HepG2 (cell line): ENCODE results near the gene MRPL14. TPM values are rescaled to one million over a fixed set of nuclear protein-coding genes. Genes with fewer than 3 reads are reported as not detected.
A peak's percentile ranks its signal among the peaks of the same experiment; 100 is the strongest.

Experiments used
- ATAC-seq: fragments of 200-7000 bp; cut with Tn5 transposase; 3 replicates; pipeline ENCODE4 v1.9.1; 2020; ENCODE audit warnings: mild to moderate bottlenecking, moderate library complexity
- BruUV-seq: library from RNA; stranded (reverse); fragments of 400-500 nt; replicated peaks from 2 replicates; lab custom pipeline; 2021; lab: Mats Ljungman, UMichigan
- CTCF ChIA-PET: fragments of 300-600 bp; formaldehyde crosslinking; extraction: SDS; loops from one replicate; lab custom pipeline; 2021; ENCODE audit warnings: low total read pairs, inconsistent platforms, low intra/inter-chr PET ratio; lab: Yijun Ruan, JAX
- POLR2A ChIA-PET: fragments of 350-600 bp; sonication (Branson Sonifier 250); formaldehyde crosslinking; loops from one replicate; lab custom pipeline; 2020; ENCODE audit warnings: antibody characterized with exemption, inconsistent platforms; lab: Yijun Ruan, JAX
- DNase-seq: peaks from one replicate; pipeline ENCODE4 v3.0.0-alpha.2; 2015; ENCODE audit warnings: low spot score
- FAIRE-seq: peaks from 3 replicates; lab custom pipeline; 2011; peaks lifted over from hg19 to GRCh38; lab: Jason Lieb, UNC
- H2AFZ ChIP-seq: one replicate; pipeline ENCODE4 v1.6.1; 2011; ENCODE audit warnings: low read length, inconsistent platforms
- H3K27ac ChIP-seq: fragments of 300-600 bp; 3 replicates; pipeline ENCODE4 v1.8.0; 2011; ENCODE audit warnings: mixed run types, mild to moderate bottlenecking, mixed read lengths, low read length, inconsistent platforms; ENCODE audit not compliant: insufficient read depth; ENCODE audit errors: extremely low read length
- H3K27me3 ChIP-seq, 2 experiments: fragments of 200-600 bp in 1 of 2; 2 replicates in 1 of 2; 3 replicates in 1 of 2; pipeline versions ENCODE4 v1.6.0 to v1.8.0; 2011; ENCODE audit warnings: low read length in 2 of 2, mild to moderate bottlenecking in 2 of 2, moderate library complexity in 2 of 2, inconsistent platforms in 1 of 2; ENCODE audit not compliant: insufficient read depth in 2 of 2, control insufficient read depth in 1 of 2
- H3K36me3 ChIP-seq, 2 experiments: fragments of 200-600 bp in 1 of 2; replicated peaks in 1 of 2; 2 replicates in 1 of 2; 3 replicates in 1 of 2; pipeline versions ENCODE4 v1.5.1 to v1.8.0; 2011; ENCODE audit warnings: low read length in 2 of 2, inconsistent platforms in 1 of 2; ENCODE audit not compliant: insufficient read depth in 2 of 2, control insufficient read depth in 1 of 2
- H3K4me1 ChIP-seq: 2 replicates; pipeline ENCODE4 v1.5.1; 2012; ENCODE audit warnings: low read length, inconsistent platforms; ENCODE audit not compliant: insufficient read depth
- H3K4me2 ChIP-seq: 2 replicates; pipeline ENCODE4 v1.6.0; 2011; ENCODE audit warnings: low read depth, low read length, inconsistent platforms
- H3K4me3 ChIP-seq, 3 experiments: fragments of 200-600 bp in 1 of 3; sonication (generic), shearing (Covaris generic) in 1 of 3; replicated peaks in 1 of 3; 2 replicates each; pipeline ENCODE4 v1.5.1; 2011 to 2016; ENCODE audit warnings: low read length in 3 of 3, inconsistent platforms in 2 of 3, low read depth in 2 of 3, mild to moderate bottlenecking in 2 of 3, control low read depth in 1 of 3, mixed read lengths in 1 of 3; ENCODE audit not compliant: insufficient read depth in 1 of 3
- H3K79me2 ChIP-seq: one replicate; pipeline ENCODE4 v1.6.1; 2011; ENCODE audit warnings: low read length, inconsistent platforms; ENCODE audit not compliant: insufficient read depth
- H3K9ac ChIP-seq: 2 replicates; pipeline ENCODE4 v1.6.0; 2011; ENCODE audit warnings: mild to moderate bottlenecking, low read depth, low read length, inconsistent platforms; ENCODE audit not compliant: insufficient read depth
- H3K9me3 ChIP-seq: 2 replicates; pipeline ENCODE4 v1.5.1; 2012; ENCODE audit warnings: mild to moderate bottlenecking, low read length
- H4K20me1 ChIP-seq: 2 replicates; pipeline ENCODE4 v1.6.0; 2011; ENCODE audit warnings: inconsistent platforms, mild to moderate bottlenecking, low read length, moderate library complexity; ENCODE audit not compliant: insufficient read depth
- CEBPB ChIP-seq: IDR thresholded peaks from 2 replicates; pipeline ENCODE4 v1.6.1; 2011; ENCODE audit warnings: low read depth, low read length, improper control_type of control experiment, borderline replicate concordance
- KDM5B ChIP-seq: sonication (generic); formaldehyde crosslinking; IDR thresholded peaks from 2 replicates; pipeline ENCODE4 v1.4.0; 2020; ENCODE audit warnings: missing genetic modification reagents, mild to moderate bottlenecking, borderline replicate concordance
- MIER3 ChIP-seq: IDR thresholded peaks from 2 replicates; pipeline ENCODE4 v1.6.1; 2016; ENCODE audit warnings: missing compliant biosample characterization, borderline replicate concordance
- NONO ChIP-seq, 2 experiments: fragments of 450-650 bp in 1 of 2; sonication (generic) in 1 of 2; formaldehyde crosslinking in 1 of 2; IDR thresholded peaks in 1 of 2; conservative IDR thresholded peaks in 1 of 2; 2 replicates each; pipeline versions ENCODE4 v1.6.1 to v1.8.0; 2017 to 2022; ENCODE audit warnings: mild to moderate bottlenecking in 1 of 2, missing genetic modification reagents in 1 of 2, moderate library complexity in 1 of 2
- RELA ChIP-seq: sonication (generic); formaldehyde crosslinking; IDR thresholded peaks from 2 replicates; pipeline ENCODE4 v1.4.0; 2020; ENCODE audit warnings: missing genetic modification reagents
- ZFX ChIP-seq: sonication (generic); formaldehyde crosslinking; IDR thresholded peaks from 2 replicates; pipeline ENCODE4 v1.4.0; 2020; ENCODE audit warnings: mild to moderate bottlenecking, low read depth, missing genetic modification reagents, moderate library complexity
- ZMYM2 ChIP-seq: sonication (generic); formaldehyde crosslinking; IDR thresholded peaks from 2 replicates; pipeline ENCODE4 v1.8.0; 2022; ENCODE audit warnings: mild to moderate bottlenecking, missing genetic modification reagents
- ZNF276 ChIP-seq: sonication (generic); formaldehyde crosslinking; IDR thresholded peaks from 2 replicates; pipeline ENCODE4 v1.4.0; 2020; ENCODE audit warnings: mild to moderate bottlenecking, low read depth, missing genetic modification reagents
- ZNF280B ChIP-seq: sonication (generic); formaldehyde crosslinking; IDR thresholded peaks from 2 replicates; pipeline ENCODE4 v1.5.0; 2020; ENCODE audit warnings: missing genetic modification reagents, mild to moderate bottlenecking, borderline replicate concordance
- ZNF383 ChIP-seq: sonication (generic); formaldehyde crosslinking; IDR thresholded peaks from 2 replicates; pipeline ENCODE4 v1.4.0; 2020; ENCODE audit warnings: missing genetic modification reagents, mild to moderate bottlenecking, borderline replicate concordance
- ZNF549 ChIP-seq: sonication (generic); formaldehyde crosslinking; IDR thresholded peaks from 2 replicates; pipeline ENCODE4 v1.5.0; 2020; ENCODE audit warnings: missing genetic modification reagents
- ZNF674 ChIP-seq: sonication (generic); formaldehyde crosslinking; IDR thresholded peaks from 2 replicates; pipeline ENCODE4 v1.5.0; 2020; ENCODE audit warnings: low read depth, mild to moderate bottlenecking, missing genetic modification reagents
- ZNF788 ChIP-seq: sonication (generic); formaldehyde crosslinking; IDR thresholded peaks from 2 replicates; pipeline ENCODE4 v1.5.0; 2020; ENCODE audit warnings: mild to moderate bottlenecking, missing genetic modification reagents, borderline replicate concordance
- WGBS: methylation state at CpG from one replicate; pipeline ENCODE4 v1.1.6; 2017; ENCODE audit warnings: low lambda C conversion rate; 5-methylcytosine and 5-hydroxymethylcytosine counted together
- in situ Hi-C: cut with HindIII; loops from 2 replicates; pipeline ENCODE4 v1.10.0; 2017; ENCODE audit warnings: low pct_unique_long_range_greater_than_20kb; ENCODE audit not compliant: extremely low pct_ligation_motif_present
- intact Hi-C: fragments of 100-400 bp; cut with micrococcal nuclease; formaldehyde crosslinking; loops from one replicate; pipeline ENCODE4 v1.10.0; 2022; ENCODE audit not compliant: unreplicated experiment
- polyA plus RNA-seq, 8 experiments: library from polyadenylated mRNA; depleted of rRNA in 3 of 8; stranded (reverse) in 7 of 8; unstranded in 1 of 8; fragments of >200 nt; fragmentation: Illumina TruSeq in 4 of 8; extraction: Trizol in 4 of 8; gene quantifications; 2 replicates each; pipeline versions ENCODE4 v1.2.1 to v1.2.3, GENCODE V29; 2011 to 2016; ENCODE audit warnings: low read depth in 4 of 8, missing spikeins in 1 of 8, mixed read lengths in 1 of 8; ENCODE audit not compliant: insufficient read depth in 1 of 8
- total RNA-seq, 5 experiments: library from RNA; depleted of rRNA; stranded (reverse); fragments of >200 nt; fragmentation: Illumina TruSeq; extraction: Trizol; gene quantifications; 2 replicates each; pipeline ENCODE4 v1.2.3, GENCODE V29; 2016; ENCODE audit warnings: low read depth in 1 of 5
- TF ChIP-seq, protein P1 (sequence below): sonication (generic); formaldehyde crosslinking; IDR thresholded peaks from 2 replicates; pipeline ENCODE4; 2020; ENCODE audit warnings: missing genetic modification reagents, mild to moderate bottlenecking, borderline replicate concordance
- TF ChIP-seq, protein P2 (sequence below): sonication (generic); formaldehyde crosslinking; IDR thresholded peaks from 2 replicates; pipeline ENCODE4 v1.4.0; 2020; ENCODE audit warnings: missing genetic modification reagents, low read depth, mild to moderate bottlenecking, borderline replicate concordance

Gene MRPL14
- total and polyA plus RNA-seq, 2 of the 13 experiments (the other 11 are each of a cell fraction or from before 2014, with no cell fraction given), result 157 to 178 TPM

DNA sequence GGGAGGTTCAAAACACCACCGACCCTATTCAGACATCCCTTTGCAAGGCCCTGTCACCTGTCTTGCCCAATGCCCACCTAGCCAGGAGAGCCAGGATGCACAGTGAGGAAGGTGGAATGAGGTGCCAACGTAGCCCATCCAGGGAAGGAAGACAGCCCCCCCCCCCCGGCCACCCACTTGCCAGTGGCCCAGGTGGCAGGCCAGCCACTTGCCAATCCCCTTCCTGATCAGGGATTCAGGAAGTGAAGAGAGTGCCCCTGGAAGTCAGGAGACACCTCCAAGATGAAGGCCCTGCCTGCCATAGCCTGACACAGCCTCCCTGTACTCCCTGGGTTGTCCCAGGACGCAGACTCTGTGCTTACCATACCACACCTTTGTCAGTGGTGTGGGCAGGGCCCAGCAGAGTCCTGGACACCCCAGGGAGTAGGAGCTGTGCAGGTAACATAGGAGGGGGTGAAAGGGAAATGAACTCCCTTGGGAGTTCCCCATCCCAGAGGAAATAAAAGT lies 54.7 kb downstream of the MRPL14 start:
- Histone ChIP-seq H3K9ac (peak overlapping the region; percentile 68), H3K4me1 (peaks cover 82% of the 10 kb centered on the region), H2AFZ (no peak overlapping the region), H3K9me3 (no peaks in the 10 kb centered on the region), H3K27ac (peak overlapping the region; percentile 68), H4K20me1 (no peaks in the 10 kb centered on the region), H3K36me3 (no peaks in the 10 kb centered on the region), H3K4me2 (peak overlapping the region; percentile 95), H3K79me2 (no peaks in the 10 kb centered on the region), H3K27me3 (peaks cover 0 to 2% of the 10 kb centered on the region in 2 experiments; a peak in 1 of 5 replicates), H3K4me3 (peak overlapping the region; percentile 73 to 82 (median 75))
- no peak for FAIRE-seq
- POLR2A ChIA-PET, result interaction anchor here (1.0 to 3.3 kb wide), 4 partner anchors 28 to 348 kb away, joined by 3 to 15 read pairs (median 5); partner anchors contain the start of gene VEGFA
- peak; percentile 2; the same call in 2 of the 3 replicates for ATAC-seq
- no TSS peak for BruUV-seq
- CTCF ChIA-PET, result interaction anchor here (2.8 kb wide), 1 partner anchor 348 kb away, joined by 22 read pairs; no protein-coding TSS in a partner anchor
- in situ Hi-C loops (loop anchor here (10.0 kb wide), 1 partner anchor 118 kb away; no protein-coding TSS in a partner anchor), intact Hi-C loops (loop anchor here (5.0 kb wide), 1 partner anchor 70 kb away; no protein-coding TSS in a partner anchor)
- 65% methylated on average over 3 of the region's 4 CpGs for WGBS
- no peak for DNase-seq
- TF ChIP-seq ZNF276 (CRISPR knock-in tag) (0 out of 2 replicates have a peak, but pooled peaks have one; percentile 23), NONO (IDR thresholded peaks at IDR 0.05) (no peak), NONO (CRISPR knock-in tag; conservative IDR thresholded peaks at IDR 0.05) (0 out of 2 replicates have a peak, but pooled peaks have one; percentile 34), KDM5B (CRISPR knock-in tag) (0 out of 2 replicates have a peak, but pooled peaks have one; percentile 41), RELA (no peak), ZNF674 (CRISPR knock-in tag) (no peak), CEBPB (no peak), ZNF549 (no peak), ZMYM2 (CRISPR knock-in tag) (no peak; the same call in 1 of the 2 replicates), ZFX (CRISPR knock-in tag) (peak; percentile 62; the same call in 1 of the 2 replicates), ZNF788 (CRISPR knock-in tag) (no peak; the same call in 1 of the 2 replicates), MIER3 (CRISPR knock-in tag) (no peak), ZNF280B (CRISPR knock-in tag) (peak; percentile 28; the same call in 1 of the 2 replicates), ZNF383 (CRISPR knock-in tag) (peak; percentile 96; the same call in 1 of the 2 replicates)
- TF ChIP-seq, protein P1, sequence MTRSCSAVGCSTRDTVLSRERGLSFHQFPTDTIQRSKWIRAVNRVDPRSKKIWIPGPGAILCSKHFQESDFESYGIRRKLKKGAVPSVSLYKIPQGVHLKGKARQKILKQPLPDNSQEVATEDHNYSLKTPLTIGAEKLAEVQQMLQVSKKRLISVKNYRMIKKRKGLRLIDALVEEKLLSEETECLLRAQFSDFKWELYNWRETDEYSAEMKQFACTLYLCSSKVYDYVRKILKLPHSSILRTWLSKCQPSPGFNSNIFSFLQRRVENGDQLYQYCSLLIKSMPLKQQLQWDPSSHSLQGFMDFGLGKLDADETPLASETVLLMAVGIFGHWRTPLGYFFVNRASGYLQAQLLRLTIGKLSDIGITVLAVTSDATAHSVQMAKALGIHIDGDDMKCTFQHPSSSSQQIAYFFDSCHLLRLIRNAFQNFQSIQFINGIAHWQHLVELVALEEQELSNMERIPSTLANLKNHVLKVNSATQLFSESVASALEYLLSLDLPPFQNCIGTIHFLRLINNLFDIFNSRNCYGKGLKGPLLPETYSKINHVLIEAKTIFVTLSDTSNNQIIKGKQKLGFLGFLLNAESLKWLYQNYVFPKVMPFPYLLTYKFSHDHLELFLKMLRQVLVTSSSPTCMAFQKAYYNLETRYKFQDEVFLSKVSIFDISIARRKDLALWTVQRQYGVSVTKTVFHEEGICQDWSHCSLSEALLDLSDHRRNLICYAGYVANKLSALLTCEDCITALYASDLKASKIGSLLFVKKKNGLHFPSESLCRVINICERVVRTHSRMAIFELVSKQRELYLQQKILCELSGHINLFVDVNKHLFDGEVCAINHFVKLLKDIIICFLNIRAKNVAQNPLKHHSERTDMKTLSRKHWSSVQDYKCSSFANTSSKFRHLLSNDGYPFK, result peak; percentile 72; the same call in 1 of the 2 replicates
- TF ChIP-seq, protein P2, sequence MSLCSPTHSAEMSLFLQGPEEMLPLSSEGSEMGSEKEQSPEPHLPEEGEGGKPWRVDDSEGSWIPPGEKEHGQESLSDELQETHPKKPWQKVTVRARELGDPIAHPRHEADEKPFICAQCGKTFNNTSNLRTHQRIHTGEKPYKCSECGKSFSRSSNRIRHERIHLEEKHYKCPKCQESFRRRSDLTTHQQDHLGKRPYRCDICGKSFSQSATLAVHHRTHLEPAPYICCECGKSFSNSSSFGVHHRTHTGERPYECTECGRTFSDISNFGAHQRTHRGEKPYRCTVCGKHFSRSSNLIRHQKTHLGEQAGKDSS (CRISPR knock-in tag), result 0 out of 2 replicates have a peak, but pooled peaks have one; percentile 47
